Nucleus accumbens (tissue), 56 donors: ENCODE measurements around the gene ZFP36L1.
A peak's percentile ranks its signal among the peaks of the same experiment; 100 is the strongest.

Experiments
- DNase-seq, 56 donors: peaks; one replicate each; lab custom pipeline; 2025; lab: John Stamatoyannopoulos, UW

Gene ZFP36L1

GRCh38 chr14:68797121-68797670 is 4.3 kb upstream of the ZFP36L1 start:
- DNase-seq: no peak

DNA sequence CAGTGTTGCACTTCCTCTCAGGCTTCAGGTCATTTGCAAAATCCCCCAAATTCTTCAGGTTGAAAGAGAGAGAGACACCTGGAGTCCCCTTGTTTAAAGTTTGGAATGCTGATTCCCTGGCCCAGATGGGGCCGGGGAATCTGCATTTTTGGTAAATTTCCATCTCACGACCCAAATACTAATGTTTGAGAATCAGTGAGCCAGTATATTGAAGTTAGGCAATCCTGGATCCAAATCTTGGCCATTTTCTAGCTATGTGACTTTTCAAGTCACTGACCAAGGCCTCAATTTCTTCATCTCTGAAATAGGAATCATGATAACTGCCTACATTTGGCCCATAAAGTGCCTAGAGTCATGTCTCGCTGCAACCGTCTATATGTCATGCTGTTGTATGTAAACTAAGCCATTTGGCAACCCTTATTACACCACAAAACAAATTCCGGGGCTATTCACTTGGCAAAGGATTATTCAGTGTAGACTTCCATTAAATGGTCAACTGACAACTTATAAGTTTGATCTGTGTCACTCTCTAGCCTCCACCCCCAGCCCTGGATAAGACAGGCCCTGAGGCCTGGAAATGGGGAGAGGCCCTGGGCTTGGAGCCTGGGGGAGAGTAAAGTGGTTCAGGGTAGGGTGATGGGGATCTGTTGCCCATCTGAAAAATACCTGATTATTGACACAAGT is 3.7 kb upstream of the ZFP36L1 start:
- DNase-seq: no peak

- DNase-seq: peak in 40 of 56 donors; percentile 23 to 75 (median 47)
These were observed 2.9 kb upstream of the ZFP36L1 start for GRCh38 chr14:68795597-68796417.

DNA sequence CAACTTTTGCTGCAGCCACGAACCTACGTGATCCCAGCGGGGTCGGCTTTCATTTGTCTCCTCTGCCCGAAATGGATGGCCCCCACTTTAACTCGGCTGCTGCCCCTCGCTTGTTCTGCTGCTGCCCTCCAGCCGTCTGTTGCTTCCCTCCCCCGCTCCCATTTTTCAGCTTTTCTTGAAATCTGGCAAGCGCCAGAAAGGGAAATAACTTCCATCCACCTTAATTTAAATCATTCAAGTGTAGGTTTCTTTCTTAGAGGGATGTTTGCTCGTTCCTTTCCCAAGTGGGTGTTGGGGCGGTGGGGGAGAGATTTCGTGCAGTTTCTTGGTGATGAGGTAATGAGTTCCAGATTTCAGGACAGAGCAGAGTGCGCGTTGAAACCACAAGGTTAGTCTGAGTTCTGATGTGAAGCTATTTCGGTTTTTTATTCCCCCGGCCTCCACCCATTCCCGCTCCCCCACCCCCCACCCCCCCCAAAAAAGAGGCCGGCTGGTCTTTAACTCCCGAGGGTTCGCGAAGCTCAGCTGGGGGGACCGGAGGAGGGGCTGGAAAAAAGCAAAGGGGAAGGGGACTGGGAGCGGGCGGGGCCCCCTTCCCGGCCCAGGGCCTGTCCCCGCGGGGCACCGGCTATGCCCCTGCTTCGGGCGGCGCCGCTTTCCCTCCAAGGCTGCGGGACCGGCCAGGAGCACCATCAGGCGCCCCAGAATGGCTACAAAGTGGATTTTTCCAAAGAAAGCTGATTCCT is 2.2 kb upstream of the ZFP36L1 start:
- peak in 4 of 56 donors; percentile 37 to 58 (median 44) for DNase-seq

GRCh38 chr14:68794130-68794850 is 1.4 kb upstream of the ZFP36L1 start:
- DNase-seq: peak in 27 of 56 donors; percentile 23 to 69 (median 38)

- DNase-seq: peak in 2 of 56 donors; percentile 54
These were observed 865 bp upstream of the ZFP36L1 start for GRCh38 chr14:68793734-68794129.

DNA sequence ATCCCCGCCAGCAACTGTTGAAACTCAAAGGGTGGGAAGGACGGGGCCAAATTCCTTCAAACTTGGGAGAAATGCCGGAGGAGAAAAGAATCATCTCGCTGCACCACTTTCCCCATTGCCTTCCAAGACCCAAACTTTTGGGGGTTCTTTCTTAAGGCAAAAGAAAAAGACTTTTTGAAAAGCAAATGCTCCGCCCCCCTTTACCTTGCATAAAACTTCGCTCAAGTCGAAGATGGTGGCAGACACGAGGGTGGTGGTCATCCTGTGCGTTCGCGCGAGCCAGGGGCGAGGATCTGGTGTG is 239 bp downstream of the ZFP36L1 start:
- DNase-seq: no peak

DNA sequence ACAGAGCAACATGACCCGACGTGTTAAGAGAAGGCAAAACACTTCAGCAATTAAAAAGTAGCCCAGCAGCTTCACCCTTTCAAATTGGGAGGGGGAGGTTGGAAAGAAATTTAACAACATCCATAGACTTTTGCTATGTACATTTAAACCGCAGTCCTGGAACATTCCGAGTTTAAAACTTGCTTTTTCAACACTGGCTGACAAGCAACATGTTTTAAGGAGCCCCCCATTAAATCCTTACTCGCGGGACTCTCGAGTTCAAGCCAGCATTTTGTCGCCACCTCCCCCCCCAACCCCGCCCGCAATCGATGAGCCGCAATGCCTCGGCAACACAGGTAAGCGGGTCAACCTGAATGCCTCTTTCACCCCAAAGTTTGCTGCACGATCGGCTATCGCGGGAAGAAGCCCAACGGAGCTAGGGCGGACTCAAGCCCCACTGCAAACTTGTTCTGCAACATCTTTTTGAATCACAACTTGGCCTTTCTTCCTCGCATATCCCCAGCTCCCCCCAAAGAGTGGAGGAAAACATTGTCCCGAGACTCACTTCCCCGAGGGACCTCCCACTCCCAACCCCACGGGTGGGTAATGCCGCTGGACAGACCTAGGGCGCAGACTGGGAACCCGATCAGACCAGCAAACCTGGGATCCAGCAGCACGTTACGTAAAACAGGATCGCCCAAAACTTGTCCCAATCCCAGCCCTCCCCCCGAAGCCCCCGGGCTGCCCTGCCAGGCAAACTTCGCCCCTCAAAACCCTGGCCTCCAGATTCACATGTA is 777 bp downstream of the ZFP36L1 start:
- DNase-seq: peak in 4 of 56 donors; percentile 32 to 46 (median 38)

GRCh38 chr14:68791078-68791901 is 1.6 kb downstream of the ZFP36L1 start:
- DNase-seq: peak in 4 of 56 donors; percentile 24 to 41 (median 34)

DNA sequence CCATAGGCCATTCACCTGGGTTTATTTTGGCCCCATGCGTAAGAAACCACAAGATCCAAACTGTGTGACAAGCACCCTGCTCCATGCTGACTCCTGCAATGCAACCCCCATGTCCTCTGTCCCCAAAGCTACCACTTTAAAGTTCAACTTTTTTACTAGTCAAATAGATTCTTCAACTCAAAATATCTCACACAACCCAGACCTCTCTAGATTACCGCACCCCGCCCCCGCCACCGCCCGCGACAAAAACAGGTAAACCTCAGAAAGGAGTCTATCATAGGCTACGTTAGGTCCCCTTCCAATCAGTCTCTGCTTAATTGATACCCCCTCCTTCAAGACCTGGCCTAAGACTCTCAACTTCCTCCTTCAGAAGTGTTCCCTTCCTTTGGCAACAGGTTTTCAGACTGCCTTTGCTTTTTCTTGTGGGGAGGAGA is 2.2 kb downstream of the ZFP36L1 start:
- peak in 1 of 56 donors; percentile 42 for DNase-seq

DNA sequence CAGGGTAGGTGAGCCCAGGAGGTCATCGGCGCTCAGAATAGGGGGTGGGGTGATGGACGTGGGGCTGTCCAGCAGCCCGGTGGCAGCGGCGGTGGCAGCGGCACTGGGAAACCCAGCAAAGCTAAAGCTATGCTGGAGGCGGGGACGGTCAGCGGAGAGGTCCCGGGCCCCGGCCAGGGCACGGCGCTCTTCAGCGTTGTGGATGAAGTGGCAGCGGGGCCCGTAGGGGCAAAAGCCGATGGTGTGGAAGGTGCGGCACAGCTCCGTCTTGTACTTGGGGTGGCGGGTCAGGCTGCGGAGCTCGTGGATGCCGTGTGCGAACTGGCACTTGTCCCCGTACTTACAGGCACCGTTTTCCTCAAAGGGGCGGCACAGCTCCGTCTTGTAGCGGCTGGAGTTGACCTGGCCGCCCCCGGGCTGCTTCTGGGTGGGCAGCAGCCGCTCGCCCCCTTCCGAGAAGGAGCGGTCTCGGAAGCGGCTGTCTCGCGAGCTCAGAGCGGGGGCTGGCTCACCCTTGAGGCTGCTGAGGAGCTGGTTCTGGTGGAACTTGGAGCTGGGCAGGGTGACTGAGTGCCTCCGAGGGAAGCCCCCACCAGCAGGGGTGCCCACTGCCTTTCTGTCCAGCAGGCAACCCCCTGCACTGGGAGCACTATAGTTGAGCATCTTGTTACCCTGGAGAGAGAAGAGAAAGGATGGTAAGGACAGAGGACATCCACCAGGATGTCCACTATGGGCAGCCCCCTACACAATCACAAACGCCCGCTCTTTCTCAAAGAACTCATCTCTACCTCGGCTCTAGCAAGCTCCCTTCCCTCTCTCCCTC is 2.8 kb downstream of the ZFP36L1 start:
- peak in 18 of 56 donors; percentile 34 to 80 (median 64) for DNase-seq

DNA sequence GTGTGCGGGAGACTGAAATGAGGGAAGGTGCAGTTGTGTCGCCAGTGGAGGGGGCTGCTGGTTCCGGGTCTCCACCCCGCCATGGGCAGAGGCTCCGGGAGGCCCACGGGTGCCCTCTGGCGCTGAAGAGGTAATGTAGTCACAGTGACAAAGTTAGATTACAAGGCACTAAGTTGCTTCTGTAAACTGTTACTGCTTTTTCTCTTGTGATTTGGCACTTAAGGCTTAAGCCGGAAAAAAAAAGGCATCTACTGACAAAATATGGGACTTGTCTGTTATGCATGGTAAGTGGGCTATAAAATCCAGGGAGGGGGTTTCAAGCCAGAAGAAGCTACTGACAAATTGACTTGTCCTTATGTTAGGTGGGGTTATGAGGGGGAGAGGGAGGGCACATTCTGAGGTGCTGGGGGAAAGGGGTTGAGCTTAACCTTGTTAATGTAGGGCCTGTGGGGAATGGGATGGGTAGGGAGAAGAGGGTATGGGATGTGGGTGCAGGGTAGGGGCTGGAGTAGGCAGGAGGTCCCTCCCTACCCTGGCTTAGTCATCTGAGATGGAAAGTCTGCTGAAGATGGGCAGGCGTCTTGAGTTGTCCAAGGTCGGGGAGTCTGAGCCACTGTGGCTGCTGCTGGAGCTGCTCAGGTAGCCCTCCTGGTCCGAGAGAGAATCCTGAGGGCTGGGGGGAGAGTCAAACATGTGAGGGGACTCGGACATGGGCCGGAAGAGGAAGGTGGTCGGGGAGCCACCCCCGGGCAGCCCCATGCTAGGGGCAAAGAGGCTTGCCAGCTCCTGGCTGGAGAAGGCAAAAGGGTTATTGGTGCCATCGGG is 3.7 kb downstream of the ZFP36L1 start:
- peak in 48 of 56 donors; percentile 24 to 89 (median 62) for DNase-seq

DNA sequence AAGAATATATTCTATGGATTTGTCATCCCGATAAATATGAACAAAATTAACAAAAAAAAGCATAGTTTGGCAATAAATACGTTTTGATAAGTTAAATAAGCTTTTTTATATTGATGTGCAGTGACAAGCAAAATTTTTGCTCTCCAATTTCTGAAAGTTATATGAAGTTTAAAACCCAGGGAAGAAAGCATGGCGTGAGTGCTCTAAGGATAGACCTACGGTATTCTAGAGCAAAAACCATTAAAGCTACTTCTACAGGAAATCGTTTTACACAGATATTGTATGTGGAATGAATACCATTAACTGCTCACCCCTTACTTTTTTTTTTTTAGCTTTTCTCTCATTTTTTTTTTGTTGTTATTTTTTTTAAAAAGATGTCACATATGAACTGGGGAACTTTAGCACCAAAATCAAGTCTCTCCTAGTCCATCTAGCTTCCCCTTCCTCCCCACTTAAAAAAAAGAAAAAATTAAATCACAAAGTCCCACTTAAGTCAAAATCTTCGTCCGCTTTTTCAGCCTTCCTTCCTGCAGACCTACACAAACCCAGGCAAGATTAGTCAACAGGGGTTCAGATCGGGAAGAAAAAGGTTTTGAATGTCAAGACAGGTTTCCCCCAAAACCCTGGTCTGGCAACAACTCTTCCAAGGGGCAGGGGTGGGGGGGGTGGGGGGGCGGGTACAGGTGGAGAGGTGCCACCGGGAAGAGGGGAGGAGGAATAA is 4.4 kb downstream of the ZFP36L1 start:
- DNase-seq: no peak

DNA sequence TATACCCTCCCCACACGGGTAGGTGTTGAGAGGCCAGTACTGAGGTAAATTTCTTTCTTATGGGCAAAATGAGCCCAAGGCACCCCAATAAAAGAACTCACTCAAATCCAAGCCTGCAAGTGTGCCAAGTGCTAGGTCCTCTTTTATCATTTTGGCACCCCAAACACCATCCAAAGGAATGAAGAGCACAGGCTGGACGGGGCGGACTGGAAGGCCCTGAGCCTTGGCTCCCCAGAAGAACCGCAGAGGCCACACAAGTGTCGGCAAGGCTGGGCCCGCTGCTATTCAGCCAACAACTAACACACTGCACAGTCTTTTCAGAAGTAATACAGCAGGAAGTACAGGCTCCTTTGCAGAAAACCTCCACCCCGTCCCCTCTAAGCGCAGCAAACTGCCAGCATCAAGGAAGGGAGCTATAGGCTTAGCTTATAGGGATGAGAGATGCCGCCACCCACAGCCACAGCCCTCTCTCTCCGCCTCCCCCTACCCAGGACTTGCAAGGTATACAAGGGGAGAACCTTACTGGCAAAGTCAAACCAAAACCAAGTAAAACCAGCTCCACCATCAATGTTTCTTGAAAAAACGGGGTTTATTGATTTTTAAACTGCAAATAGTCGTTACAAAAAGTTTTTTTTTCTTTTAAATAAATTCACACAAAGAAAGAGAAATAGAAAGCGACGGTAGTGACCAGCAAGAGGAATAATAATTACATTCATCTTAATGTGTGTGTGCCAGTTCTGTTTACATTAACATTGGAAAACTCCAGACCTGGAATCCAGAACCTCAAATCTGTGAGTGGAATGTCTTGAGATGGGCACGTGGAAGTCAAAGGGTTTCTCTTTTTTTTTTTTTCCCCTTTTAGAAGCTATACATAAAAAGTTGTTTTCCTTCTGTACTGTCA is 5.5 kb downstream of the ZFP36L1 start:
- DNase-seq: peak in 7 of 56 donors; percentile 14 to 54 (median 33)
